NCI-H1694 (cell line): ENCODE measurements around the gene CENPP.

Experiments used
- DNase-seq: peaks from one replicate; lab custom pipeline; 2025; lab: John Stamatoyannopoulos, UW

Gene CENPP

GRCh38 chr9:92426501-92427145 is 100.9 kb downstream of the CENPP start:
- peak; percentile 50 for DNase-seq

GRCh38 chr9:92429836-92430235 is 104.1 kb downstream of the CENPP start:
- DNase-seq, result no peak

DNA sequence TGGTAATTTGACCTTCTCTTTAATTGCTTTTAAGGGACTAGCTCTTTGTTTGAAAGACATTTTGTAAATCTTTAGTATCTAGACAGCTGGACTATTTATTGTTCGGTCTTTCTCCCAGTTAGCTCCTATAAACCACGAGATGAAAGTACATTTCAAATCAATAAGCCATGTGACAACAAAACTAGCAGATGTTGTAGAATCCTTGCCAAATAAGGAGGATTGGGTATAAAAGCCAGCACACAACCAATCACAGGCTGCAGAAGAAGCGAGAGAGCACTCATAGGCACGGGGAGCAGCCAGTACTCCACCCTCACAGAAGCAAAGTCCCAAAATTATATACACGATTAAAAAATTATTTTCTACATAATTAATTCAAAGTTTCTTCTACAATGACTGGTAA is 106.6 kb downstream of the CENPP start:
- DNase-seq, result no peak

GRCh38 chr9:92432972-92433548 is 107.3 kb downstream of the CENPP start:
- DNase-seq, result no peak

GRCh38 chr9:92435263-92435662 is 109.5 kb downstream of the CENPP start:
- DNase-seq, result no peak

GRCh38 chr9:92438900-92439526 is 113.3 kb downstream of the CENPP start:
- no peak for DNase-seq

- no peak for DNase-seq
Observed at GRCh38 chr9:92439921-92440750, 114.4 kb downstream of the CENPP start.

GRCh38 chr9:92440751-92441046 is 114.9 kb downstream of the CENPP start:
- DNase-seq, result no peak

DNA sequence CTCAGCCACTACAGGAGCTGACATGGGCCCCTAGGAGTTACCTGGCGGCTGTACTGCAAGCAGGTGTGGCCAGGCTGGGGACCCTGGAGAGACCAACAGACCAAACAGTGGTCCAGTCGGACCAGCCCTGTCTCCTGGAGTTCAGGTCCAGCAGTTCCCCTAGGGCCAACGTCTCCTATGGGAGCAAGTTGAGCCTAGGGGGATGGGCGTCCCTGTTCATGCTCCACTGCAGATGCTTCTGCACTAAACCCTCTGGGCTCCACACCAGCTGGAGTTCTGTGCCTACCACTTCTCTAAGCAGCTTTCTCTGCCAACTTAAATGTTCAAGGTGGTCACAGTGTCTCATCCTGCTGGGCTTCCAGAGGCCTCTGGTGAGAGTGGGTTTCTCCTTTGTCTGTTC is 119.1 kb downstream of the CENPP start:
- peak; percentile 55 for DNase-seq

GRCh38 chr9:92446536-92446935 is 120.8 kb downstream of the CENPP start:
- DNase-seq, result no peak

DNA sequence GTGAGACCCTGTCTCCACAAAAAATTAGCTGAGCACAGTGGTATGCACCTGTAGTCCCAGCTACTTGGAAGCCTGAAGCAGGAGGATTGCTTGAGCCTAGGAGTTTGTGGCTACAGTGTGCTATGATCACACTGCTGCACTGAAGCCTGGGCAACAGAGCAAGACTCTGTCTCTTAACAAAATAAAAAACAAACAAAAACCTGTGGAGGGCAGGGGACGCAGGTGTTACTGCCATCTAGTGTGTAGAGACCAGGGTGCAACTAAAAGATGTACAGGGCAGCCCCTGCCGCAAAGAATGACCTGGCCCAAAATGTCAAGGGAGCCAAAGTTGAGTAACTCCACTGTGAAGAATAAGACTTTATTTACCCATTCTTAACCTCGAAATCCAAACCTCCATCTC is 129.5 kb downstream of the CENPP start:
- DNase-seq, result no peak

DNA sequence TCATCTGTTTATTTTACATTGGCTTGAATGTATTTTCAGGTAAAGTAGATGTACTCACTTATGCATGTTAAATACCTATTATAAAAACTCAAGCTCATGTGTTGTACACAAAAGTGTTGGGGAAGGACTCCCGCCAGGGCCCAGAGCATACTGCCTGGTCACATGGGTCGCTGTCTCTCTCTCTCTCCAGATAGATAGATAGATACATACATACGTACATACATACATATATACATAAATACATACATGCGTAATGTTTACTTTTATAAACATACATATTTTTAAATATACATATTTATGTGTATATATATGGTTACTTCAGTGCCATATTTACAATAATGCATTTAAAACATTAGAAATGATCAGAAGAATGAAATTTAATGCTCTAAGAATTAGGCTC is 131.8 kb downstream of the CENPP start:
- DNase-seq, result no peak

DNA sequence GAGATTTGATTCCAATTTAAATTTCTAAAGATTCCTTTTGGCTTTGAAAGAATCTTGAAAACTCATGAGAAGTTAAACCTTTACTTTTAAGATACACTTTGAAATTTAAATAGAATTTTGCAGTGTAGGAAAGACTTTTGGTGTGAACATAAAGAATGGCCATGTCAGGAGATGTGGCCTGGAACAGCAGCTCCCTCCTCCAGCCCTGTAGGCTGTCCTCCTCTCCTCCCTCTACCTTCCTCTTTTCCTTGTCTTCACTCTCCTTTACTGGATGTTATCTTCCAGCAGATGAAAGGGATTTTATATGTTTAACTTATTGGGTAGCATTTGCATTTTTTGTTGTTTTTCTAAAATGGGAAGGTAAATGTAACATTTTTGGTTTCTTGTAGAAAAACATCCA is 137.6 kb downstream of the CENPP start:
- DNase-seq, result no peak

GRCh38 chr9:92463984-92464383 is 138.2 kb downstream of the CENPP start:
- DNase-seq, result no peak

- no peak for DNase-seq
Observed at GRCh38 chr9:92467041-92467440, 141.3 kb downstream of the CENPP start.

DNA sequence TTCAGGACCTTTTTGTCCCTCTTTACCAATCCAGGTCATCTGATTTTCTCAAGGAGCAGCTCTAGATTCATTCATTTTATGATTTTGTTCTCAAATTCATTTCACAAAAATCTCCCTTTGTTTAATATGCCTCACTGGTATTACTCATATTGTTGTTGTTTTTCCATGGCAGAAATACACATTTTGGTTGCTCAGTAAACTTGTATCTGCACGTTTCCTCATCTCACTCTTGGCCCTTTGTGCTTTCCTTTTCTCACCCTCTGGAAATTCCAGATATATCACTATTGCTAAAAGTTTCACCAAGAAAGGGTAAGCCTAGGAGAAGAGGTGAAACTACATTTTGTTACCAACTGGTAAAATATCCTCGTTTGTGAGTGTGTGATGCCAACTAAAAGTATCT is 141.8 kb downstream of the CENPP start:
- no peak for DNase-seq

DNA sequence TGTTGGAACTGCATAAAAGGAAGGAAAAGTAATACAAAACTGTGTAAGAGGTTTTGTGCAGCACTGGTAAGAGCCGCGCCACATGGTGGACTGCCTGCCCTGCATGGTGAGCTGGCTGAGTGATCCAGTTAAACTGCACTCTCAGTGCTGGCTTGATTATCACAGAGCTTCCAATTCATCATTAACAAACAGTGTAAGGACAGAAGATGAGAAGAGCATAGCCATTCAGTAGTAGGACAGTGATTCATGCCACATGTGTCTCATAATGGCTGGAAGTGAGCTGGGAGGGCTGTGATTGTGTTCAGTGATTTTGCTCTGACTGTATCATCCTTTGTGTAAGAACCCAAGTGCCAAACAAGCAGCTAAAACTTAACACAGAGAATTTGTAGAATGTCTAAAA is 142.5 kb downstream of the CENPP start:
- DNase-seq, result no peak

- DNase-seq, result no peak
Observed at GRCh38 chr9:92474587-92474986, 148.8 kb downstream of the CENPP start.

GRCh38 chr9:92476962-92477361 is 151.2 kb downstream of the CENPP start:
- DNase-seq, result no peak

DNA sequence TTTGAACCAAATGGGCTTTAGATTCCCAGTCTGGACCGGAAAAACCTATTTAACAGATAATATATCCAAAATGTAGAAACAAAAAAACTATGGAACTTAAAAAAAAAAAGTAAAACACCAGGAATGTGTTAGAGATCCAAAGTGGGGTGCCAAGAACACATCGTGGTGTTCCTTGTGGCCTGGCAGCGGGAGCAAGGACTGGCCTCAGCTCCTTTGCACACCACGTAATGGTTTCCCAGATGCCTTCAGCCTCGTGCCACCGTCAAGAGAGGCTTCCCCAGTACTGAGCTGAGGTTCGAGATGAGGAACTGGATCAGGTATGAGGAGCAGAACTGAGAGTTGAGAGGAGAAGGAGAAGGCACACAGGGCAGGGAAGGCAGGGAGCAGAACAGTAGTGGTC is 153.0 kb downstream of the CENPP start:
- DNase-seq, result no peak

GRCh38 chr9:92479346-92479745 is 153.6 kb downstream of the CENPP start:
- DNase-seq, result no peak

DNA sequence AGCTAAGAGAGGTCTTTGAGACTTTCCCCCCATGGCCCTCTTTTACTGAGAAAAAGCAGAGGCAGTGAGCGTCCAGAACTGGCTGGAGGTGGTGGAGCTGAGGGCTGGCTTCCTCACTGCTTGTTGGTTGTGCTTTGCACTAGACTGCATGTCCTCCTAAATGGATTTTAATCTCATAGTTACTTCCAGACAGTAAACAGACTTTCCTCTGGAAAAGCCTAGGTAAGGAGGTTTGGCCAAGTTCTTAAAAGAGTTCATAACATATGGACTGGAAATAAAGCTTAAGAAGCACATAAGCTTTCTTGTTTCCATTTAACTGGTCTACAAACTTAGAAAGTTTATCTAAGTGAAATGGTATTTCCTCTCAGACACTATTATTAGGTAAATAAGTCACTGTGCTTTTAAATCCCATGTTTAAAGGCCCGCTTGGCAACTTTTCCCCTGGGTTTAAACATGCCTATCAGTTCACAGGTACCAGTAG is 154.6 kb downstream of the CENPP start:
- no peak for DNase-seq
